NCI-H510A treated with DMSO at 0.1 percent for 48 hours (cell line): ENCODE results near the gene FOXP1.
"Not testable (repeated sequence)": the region's sequence is repeated elsewhere in the genome, so short reads cannot be mapped to it uniquely, and the experiment has no call there.

Experiments used
- DNase-seq: peaks from one replicate; lab custom pipeline; 2025; lab: John Stamatoyannopoulos, UW

The FOXP1 gene

DNA sequence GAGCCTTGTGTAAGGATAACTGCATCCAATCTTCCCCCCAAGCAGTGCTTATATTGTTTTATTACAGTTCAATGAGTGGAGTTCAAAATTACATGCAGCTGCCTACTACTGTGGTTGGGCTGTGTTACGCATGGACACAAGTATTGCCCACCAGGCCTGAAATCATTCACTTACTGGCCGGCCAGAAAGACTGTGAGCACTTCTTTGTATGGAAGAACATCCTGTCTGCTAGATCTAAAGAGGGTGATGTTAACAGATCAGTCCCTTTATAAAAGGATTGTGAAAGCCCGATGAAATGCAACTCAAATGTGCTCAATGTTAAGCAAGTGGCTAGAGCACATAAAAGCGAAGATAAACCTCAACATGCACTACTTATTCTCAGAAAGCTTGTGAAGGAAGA is 132.5 kb downstream of the FOXP1 start:
- no peak for DNase-seq

DNA sequence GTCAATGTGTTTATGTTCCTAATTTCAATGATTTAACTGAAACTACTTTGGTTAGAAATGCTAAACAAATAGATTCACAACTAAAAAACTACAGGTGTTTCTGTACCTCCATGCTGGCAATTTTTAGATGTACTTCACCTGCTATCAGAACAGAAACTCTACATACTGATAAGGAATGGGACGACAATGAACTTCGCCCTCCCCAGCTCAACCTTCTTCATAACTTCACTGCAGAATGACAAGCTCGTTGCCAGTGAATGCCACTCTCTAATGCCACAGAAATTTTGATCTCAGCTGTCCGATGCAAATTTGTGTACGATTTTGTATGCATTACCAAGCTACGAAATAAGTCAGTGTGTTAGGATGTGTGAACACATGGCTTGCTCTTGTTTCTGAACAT is 133.4 kb downstream of the FOXP1 start:
- DNase-seq, result no peak

DNA sequence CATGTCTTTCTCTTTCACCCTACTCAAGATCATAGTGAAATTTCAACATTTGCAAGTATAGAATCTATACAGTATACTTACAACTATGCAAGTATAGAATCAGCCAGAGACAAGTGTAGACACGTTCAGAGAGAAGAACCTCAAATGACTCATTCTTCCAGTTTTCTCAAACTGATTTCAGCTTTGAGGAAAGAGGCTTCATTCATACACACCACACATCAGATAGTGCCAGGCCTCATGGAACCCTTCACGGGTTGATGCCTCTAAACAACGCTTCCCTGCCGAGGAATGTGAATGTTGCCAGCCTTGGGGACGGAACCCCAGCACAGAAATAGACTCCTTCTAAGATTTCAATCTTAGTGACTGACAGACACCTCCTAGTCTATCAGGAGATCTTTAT is 135.7 kb downstream of the FOXP1 start:
- DNase-seq, result no peak

DNA sequence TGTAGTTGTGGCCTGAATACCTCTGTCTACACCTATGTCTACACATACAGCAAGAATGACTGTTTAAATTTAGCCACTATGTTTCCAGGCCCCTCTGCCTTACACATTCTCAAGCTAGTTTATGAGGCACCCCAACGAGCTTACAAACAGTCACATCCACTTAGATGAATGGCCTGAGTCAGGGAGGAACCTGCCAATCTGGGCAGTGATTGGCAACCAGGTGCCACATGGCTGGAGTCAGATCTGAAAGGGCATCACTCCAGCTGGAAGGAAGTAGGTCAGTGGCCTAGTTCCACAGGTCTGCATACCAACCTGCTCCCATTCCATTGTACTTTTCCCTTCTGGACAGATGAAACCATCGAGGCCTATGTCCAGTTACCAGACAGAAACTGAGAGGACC is 136.3 kb downstream of the FOXP1 start:
- no peak for DNase-seq

DNA sequence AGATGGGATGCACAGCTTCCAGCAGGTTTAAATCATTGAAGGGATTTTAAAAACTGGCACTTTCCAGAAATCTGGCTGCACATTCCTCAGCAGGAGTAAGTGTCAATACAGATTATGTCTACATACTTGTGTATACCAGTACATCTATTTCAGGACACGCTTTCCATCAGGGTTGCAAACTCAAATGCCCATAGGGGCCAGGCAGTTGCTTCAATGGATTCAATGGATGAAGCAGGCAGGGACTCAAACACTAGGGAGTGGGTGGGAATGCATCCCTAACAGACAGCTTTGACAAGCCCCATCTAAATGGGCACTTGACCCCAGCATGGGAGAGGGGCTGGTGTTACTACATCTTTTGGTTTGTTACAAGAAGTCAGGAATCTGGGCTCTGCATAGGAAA is 136.8 kb downstream of the FOXP1 start:
- DNase-seq, result no peak

DNA sequence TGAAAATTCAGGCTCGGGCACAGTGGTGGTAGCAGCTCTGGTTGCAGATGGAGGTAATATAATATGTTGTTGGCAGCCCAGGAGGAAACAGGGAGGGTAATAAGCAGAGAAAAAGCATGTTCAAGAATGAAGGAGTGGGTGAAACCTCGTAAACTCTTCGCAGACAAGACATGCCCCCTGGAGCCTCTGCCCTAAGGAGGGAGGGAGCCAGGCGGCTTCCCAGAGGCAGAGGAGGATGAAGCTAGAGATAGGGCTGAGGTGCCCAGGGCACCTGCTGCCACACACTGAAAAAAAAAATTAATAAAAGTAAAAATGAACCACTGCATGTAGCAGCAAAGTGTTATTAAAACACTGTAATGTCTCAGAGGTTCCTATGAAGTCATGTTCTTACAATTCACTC is 137.3 kb downstream of the FOXP1 start:
- DNase-seq, result no peak

DNA sequence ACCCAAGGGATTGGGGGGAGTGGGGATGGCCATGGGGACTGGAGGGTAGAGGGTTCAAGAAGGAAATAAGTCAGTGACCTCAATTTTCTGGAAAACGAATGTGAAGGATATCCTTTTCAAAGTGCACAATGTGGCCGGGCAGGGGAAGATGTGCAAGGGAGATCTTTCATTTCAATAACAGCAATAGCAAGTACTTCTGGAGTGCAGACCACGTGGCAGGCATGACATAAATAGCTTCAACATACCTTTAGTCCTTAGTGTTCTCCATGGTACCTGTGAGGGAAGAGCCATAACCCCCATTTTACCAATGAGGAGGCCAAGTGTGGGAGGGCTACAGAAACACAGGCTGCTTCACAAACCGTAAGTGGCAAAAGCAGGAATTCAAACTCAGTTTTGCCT is 138.7 kb downstream of the FOXP1 start:
- DNase-seq, result no peak

DNA sequence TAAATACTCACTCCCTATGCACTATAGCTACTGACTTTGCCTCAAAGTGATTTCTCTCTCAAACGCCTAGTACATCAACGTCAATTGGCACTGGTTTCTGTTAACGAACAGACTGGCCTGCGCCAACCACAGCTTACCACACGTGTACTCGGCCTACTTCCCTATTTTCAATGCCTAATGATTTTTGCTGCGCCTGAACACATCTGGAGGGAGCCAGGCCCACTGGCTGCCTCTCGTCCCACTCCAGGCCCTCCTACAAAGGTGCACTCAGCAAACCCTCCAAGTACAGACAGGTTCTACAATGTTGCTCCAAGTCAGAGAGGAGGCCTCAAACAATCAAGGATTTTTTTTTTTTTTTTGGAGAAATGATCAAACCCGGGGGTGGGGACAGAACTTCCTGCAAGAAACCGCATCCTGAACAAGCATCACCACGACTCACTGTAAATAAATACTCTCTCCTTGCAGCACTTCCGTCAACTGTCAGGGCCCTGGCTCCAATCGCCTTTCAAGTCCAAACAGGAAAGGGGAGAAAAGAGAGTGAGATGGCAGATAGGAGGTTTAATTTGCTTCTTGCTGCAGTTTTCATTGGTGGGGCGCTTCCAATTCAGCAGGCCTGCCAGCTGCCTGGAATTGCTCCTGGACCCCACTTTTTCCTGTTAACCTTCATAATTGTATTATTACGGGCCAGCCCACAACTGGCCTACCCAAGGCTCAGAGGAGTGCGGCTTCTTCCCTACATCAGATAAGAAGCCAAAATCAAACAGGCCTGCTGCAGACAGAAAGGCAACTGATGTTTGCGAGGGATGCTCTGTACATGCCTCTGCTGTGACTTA is 139.3 kb downstream of the FOXP1 start:
- DNase-seq, result no peak

DNA sequence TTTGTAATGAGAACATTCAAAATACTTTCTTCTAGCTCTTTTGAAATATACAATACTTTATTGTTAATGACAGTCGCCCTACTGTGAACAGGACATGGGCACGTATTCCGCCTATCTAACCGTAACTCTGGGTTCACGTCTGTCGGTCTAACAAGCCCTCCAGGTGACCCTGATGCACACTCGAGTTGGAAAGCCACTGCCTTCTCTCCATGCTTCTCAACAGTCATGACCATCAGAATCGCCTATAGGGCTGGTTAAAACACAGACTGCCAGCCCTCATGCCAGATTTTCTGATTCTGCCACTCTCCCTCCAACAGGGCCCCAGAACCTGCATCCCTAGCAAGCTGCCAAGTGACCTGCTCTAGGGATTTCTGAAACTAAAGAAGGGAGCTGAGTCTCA is 140.2 kb downstream of the FOXP1 start:
- no peak for DNase-seq

DNA sequence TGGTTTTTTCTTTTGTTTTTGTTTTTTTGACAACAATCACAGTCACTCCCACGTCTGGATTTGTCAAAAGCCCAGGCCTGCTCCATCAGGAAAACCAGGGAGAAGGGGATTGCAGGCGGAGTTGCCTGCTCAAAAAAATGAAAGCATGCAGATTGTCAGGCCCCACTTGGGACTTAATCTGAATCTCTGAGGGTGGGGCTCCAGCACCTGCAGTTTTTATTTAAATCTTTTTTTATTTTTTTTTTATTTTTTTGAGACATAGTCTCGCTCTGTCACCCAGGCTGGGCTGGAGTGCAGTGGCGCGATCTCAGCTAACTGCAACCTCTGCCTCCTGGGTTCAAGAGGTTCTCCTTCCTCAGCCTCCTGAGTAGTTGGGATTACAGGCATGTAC is 140.9 kb downstream of the FOXP1 start:
- no peak for DNase-seq

DNA sequence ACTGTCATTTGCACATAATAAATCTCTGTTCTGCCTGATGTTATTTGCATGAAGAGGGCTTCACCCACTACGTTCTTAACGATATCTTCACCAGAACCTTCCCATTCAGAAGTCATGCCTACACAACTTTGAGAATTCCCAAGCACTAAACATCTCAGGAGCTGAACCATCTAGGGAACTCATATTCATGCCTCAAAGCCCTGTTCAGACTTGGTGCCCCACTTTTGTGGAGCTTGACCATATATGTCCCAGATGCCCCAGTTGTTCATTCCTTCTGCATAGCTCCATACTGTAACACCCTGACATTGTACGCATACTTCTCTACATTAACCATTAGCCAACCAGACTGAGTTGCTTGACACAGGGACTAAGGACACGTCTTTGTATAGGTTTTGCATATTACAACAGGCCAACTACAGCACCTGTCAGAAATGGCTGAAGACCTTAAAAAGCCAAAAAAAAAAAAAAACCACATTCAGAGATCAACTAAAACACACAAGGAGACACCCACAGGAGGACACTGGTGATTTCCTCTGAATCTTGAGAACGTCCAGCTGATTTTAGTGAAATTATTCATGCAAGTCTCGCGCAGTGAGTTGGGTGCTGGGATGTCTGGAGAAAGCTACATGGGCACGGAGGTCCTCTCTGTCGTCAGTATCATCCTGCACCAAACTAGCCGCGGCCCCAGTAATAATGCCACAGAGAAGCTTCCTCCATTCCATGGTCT is 141.4 kb downstream of the FOXP1 start:
- no peak for DNase-seq

DNA sequence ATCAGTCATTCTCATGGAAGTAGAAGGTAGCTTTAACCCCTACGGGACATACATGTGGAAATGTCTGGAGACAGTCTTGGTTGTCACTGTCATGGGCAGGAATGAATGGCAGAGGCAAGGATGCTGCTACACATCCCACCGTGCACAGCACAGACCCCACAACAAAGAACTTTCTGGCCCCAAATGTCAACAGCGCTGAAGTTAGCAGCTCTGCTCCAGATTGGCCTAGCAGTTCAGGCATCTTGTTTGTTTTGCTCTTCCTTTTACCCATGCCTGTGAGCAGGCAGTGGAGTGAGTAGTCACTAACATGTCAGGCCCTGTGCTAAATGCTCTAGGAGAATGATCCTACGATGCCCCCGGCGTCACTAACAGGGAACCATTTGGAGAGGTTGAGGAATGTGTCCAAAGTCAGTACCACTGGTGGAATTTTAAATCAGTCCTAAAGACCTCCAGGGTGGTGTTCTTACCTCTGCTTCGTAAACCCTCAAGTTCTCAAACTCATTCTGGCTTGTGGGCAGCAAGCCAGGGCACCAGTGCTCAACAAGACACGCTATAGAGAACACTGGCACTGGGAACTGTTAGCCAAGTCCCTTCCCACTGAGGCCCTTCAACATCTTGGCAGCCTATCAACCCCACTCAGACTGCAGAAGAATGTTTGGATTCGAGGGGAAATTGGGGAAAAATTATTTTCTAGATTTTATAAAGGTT is 142.2 kb downstream of the FOXP1 start:
- no peak for DNase-seq

DNA sequence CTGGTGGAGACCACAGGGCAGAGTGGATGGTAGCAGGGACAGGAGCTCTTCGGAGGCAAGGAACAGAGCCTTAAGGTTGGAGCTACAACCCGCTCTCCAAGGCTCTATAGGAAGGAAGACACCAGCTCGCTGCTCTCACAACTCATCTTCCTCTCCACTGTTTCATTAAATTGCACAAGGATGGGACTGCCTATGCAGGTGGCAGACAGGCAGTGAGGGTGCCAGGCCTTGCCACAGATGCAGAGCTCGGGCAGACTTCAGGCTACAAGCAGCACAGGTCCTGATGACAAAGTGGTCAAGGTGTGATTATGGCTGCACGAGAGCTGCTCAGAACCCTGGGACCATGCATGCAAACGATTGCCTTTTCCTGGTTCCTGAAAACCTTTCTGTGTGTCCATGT is 144.6 kb downstream of the FOXP1 start:
- no peak for DNase-seq

DNA sequence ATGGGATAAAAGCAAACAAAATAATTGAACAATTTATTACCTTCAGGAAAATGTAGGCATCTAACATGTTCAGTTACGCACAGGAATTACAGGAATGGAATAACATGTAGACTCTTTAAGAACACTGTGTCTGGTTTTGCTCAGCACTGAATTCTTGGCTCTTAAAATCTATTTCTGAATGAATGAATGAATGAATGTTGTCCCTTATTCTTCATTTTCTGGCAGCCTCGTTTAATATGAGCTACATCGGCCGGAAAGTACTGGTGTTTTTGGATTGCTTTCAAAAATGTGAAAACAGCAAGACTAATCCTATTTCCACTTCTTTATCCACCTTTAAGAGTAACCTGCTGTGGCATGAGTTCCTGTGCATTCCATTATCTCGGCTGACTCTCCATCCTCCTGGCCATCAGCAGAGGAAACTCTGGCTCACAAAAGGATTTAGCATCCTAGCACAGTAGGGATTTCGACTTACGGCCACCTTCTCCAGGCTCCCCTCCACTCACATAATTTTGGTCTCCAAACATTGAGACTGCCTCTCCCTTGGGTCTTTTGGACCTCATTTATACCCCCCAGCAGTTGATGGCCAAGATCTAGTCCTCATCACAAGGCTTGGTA is 145.3 kb downstream of the FOXP1 start:
- DNase-seq, result no peak

DNA sequence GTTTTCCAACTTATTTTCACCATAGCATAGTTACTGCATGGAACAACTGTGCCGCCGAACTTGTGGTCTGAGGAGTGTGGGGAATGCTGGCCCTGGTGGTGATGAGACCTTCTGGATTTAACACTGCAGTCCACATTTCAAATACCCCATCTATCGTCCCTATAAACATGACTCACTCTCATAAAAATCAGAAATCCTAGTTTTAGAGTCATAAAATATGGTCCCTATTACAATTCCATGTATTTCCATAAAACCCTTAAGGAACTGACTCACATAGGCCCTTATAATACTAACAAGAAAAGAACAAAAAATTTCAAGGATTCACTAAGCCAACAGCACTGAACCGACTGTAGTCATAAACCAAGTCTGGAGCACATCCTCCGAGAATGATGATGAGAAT is 147.2 kb downstream of the FOXP1 start:
- no peak for DNase-seq

DNA sequence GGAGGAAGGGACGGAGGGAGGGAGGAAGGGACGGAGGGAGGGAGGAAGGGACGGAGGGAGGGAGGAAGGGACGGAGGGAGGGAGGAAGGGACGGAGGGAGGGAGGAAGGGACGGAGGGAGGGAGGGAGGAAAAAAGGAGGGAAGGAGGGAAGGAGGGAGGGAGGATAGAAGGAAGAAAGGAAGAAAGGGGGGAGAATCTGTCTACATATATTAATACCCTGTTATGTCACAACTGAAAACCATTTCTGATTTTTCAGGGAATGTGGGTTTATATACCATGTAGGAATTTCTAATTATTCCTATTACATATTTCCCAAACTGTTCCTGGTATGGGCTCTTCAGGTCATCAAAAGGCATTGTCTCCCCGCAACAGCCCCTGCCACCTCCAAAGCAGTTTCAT is 147.7 kb downstream of the FOXP1 start:
- DNase-seq, result not testable (repeated sequence)

DNA sequence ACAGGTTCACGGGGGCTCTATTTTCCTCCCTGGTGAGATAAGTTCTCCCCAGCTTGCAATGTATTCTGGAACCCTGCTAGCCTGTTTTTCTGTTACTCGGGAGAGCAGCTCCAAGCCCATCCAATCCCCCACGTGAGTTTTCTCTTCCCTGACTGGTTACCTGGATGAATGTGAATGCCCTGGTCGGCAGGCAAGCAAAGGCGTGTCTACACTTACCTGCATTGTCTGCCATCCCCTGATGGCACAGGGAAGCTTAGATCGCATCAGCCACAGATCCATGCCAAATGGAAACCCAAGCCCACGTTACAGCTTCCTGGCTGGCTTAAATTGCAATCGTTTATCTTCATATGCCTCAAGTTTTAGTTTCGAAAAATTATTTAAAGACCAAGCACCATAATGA is 149.9 kb downstream of the FOXP1 start:
- no peak for DNase-seq

DNA sequence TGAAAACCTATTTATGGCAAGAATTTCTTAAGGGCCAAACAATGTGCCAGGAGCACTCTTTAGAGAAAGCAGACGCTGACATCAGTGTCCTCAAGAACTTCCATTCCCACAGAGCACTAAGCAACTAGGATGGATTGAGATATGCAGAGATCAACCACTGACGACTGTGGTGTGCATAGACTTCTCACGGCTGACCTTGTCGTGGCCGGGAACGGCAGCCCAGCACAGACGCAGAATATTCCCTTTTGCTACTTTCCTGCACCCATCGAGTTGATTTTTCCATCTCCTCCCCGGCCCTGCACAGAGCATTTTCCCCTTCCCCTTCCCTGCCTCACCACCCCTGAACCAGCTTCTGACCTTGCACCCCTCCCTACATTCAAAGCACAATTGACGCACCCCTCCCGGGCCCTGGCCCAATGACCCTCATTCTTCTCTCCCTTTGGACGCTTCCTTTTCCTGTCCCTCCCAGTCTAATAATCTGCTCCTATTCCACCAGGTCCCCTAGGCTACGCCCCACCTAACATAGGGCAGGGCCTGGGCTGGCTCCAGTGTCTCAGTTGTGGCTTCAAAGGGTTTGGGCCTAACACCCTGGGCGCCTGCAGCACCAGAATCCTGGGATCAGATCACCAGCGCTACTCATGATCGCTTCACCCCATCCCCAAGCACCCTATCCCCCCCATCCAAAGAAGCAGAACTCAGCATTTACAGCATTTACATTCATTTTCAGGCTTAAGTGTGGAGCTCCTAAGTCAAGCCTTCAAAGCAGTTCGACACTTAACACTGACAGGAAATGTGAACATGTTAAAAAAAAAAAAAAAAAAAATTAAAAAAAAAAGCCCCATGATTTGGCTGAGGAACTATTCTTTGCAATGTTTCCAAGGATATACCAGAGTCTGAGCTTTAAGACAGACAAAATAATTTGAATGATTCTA is 151.2 kb downstream of the FOXP1 start:
- no peak for DNase-seq

DNA sequence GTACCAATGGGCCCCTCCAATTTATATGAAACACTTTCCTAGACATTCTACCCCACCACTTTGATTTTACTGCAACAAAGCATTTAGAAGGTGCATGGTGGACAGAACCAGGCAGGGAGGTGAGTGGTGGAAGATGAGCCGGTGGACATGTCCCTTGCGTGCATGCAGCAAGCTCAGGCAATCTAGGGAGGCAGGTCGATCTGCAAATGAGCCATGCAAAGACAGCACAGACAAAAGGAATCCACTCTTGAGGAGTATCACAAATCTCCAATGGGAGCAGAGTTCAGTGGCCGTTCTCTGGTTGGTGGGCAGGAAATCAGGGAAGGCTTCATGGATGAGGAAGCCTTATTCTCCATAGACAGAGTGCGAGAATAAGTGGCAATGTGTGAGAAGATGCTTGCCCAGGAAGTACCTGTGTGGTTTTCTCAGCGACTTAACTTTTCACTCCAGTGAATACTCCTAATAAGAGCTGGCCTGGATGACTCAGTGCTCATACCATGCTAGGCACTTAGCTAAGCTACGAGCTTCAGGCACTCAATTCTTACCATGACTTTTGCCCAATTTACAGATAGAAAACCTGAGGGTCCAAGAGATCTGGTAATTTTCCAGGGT is 152.5 kb downstream of the FOXP1 start:
- DNase-seq, result no peak

DNA sequence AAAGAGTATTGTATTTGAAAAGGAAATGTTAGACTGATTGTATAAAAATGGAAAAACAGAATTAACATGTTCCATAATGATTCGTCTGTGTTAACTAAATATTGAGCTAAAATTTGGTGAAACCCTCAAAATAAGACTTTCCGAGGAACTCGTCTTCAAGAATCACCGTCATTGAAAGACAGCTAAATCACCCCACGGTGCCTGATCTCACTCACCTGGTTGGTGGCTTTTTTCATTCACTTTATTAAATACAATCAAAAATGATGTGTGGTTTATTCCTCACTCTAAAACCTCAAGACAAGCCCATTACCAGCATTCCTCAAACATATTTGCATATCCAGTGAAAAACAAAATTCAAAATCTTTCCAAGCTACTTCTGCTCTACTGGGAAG is 153.9 kb downstream of the FOXP1 start:
- DNase-seq, result no peak
